Panc1 (cell line): ENCODE measurements around the gene HILPDA. TPM values are rescaled to one million over a fixed set of nuclear protein-coding genes. Genes with fewer than 3 reads are reported as not detected.

Experiments used
- ATAC-seq: fragments of 200-7000 bp; cut with Tn5 transposase; 2 replicates; pipeline ENCODE4 v1.9.1; 2020; ENCODE audit warnings: mild to moderate bottlenecking, moderate library complexity
- BruUV-seq: library from RNA; stranded (reverse); fragments of 400-500 nt; replicated peaks from 2 replicates; lab custom pipeline; 2021; lab: Mats Ljungman, UMichigan
- CTCF ChIA-PET: fragments of 300-600 bp; sonication (Branson Sonifier 250); formaldehyde crosslinking; loops from one replicate; lab custom pipeline; 2022; ENCODE audit warnings: antibody characterized with exemption; lab: Charles Lee
- POLR2A ChIA-PET: fragments of 300-600 bp; sonication (Branson Sonifier 250); formaldehyde crosslinking; loops from one replicate; lab custom pipeline; 2022; ENCODE audit warnings: antibody characterized with exemption; lab: Charles Lee
- DNase-seq: peaks from one replicate; pipeline ENCODE4 v3.0.0-alpha.2; 2010; ENCODE audit warnings: low read depth, low spot score
- H3K27ac ChIP-seq: 2 replicates; pipeline ENCODE4 v1.5.1; 2011; ENCODE audit warnings: mild to moderate bottlenecking, low read length, inconsistent platforms
- H3K27me3 ChIP-seq: fragments of 200-500 bp; sonication (Bioruptor generic); 2 replicates; pipeline ENCODE4 v1.6.0; 2014; ENCODE audit warnings: low read length, inconsistent platforms; ENCODE audit not compliant: control insufficient read depth, insufficient read depth
- H3K36me3 ChIP-seq: fragments of 200-500 bp; sonication (Bioruptor generic); 2 replicates; pipeline ENCODE4 v1.5.1; 2014; ENCODE audit warnings: inconsistent platforms, mild to moderate bottlenecking, low read length, moderate library complexity; ENCODE audit not compliant: control insufficient read depth, insufficient read depth
- H3K4me1 ChIP-seq: 2 replicates; pipeline ENCODE4 v1.5.1; 2011; ENCODE audit warnings: inconsistent platforms, mild to moderate bottlenecking, low read length, moderate library complexity; ENCODE audit not compliant: control insufficient read depth, insufficient read depth
- H3K4me3 ChIP-seq, 2 experiments: 2 replicates each; pipeline ENCODE4 v1.5.1; 2011 to 2012; ENCODE audit warnings: low read depth in 2 of 2, low read length in 2 of 2, mild to moderate bottlenecking in 2 of 2, inconsistent platforms in 1 of 2, moderate library complexity in 1 of 2
- H3K9me3 ChIP-seq: fragments of 200-500 bp; sonication (Bioruptor generic); 2 replicates; pipeline ENCODE4 v1.5.1; 2014; ENCODE audit warnings: low read depth, mild to moderate bottlenecking, inconsistent platforms, low read length, moderate library complexity; ENCODE audit not compliant: control insufficient read depth, insufficient read depth
- POLR2AphosphoS5 ChIP-seq: IDR thresholded peaks from 2 replicates; pipeline ENCODE4 v1.6.1; 2012; ENCODE audit warnings: mild to moderate bottlenecking, low read depth, low read length, moderate library complexity
- SIN3A ChIP-seq: IDR thresholded peaks from 2 replicates; pipeline ENCODE4 v1.6.1; 2012; ENCODE audit warnings: low read depth, mild to moderate bottlenecking, low read length, moderate library complexity, borderline replicate concordance; ENCODE audit not compliant: insufficient read depth
- TCF7L2 ChIP-seq: IDR thresholded peaks from 2 replicates; pipeline ENCODE4 v1.6.1; 2011; ENCODE audit warnings: mild to moderate bottlenecking, low read depth, low read length, inconsistent platforms
- in situ Hi-C: cut with HindIII; loops from 2 replicates; pipeline ENCODE4 v1.10.0; 2016; ENCODE audit warnings: low sequenced_read_pairs, low pct_unique_long_range_greater_than_20kb
- intact Hi-C: fragments of 100-400 bp; cut with micrococcal nuclease; formaldehyde crosslinking; loops from one replicate; pipeline ENCODE4 v1.10.0; 2022; ENCODE audit not compliant: unreplicated experiment
- total RNA-seq: library from RNA; stranded (reverse); gene quantifications from one replicate; pipeline ENCODE4 v1.2.1, GENCODE V29; 2021; ENCODE audit not compliant: unreplicated experiment
- TF ChIP-seq, protein P1 (sequence below), 2 experiments: IDR thresholded peaks; 2 replicates each; pipeline ENCODE4 v1.6.1; 2011 to 2012; ENCODE audit warnings: low read depth in 2 of 2, control low read depth in 1 of 2, low read length in 1 of 2, mild to moderate bottlenecking in 1 of 2, moderate library complexity in 1 of 2; ENCODE audit not compliant: insufficient read depth in 1 of 2
- TF ChIP-seq, protein P2 (sequence below): fragments of 450-650 bp; IDR thresholded peaks from 2 replicates; pipeline ENCODE4 v1.5.1; 2017; ENCODE audit warnings: mild to moderate bottlenecking

HILPDA gene
- total RNA-seq, 1 experiment from 2014 or later = 70.8 TPM

DNA sequence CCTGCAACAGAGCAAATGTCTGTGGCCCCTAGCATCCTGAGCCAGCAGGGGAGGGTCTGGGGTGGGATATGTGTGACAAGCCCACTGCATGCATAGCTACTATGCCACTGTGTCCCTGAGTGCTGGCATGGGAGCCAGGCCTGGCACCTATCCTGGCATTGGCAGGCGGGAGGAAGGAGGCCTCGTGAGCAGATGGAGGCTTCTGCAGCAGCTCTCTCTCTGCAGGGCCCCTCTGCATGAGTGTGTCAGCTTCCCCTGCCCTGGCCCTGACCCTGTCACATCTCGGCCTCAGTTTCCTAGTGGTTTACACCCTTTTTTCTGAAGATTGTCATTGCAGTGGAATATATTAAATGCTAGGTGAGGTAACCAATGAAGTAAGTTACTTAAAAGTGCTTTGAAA lies 32.8 kb upstream of the HILPDA start:
- intact Hi-C loops = no loop called here
- no peaks in the 10 kb centered on the region for H3K9me3 ChIP-seq
- CTCF ChIA-PET = interaction anchor here (0.6 to 1.1 kb wide), 3 partner anchors 14 to 77 kb away, joined by 3 to 5 read pairs (median 5); no protein-coding TSS in a partner anchor
- H3K36me3 ChIP-seq = no peaks in the 10 kb centered on the region
- BruUV-seq = no TSS peak
- H3K27me3 ChIP-seq = no peaks in the 10 kb centered on the region
- DNase-seq = no peak
- ATAC-seq = no peak
- in situ Hi-C loops = no loop called here
- POLR2A ChIA-PET = no interaction called here
- no peak overlapping the region for H3K4me3 ChIP-seq
- H3K4me1 ChIP-seq = peaks cover 6% of the 10 kb centered on the region
- no peak overlapping the region for H3K27ac ChIP-seq
- TF ChIP-seq, protein P1, sequence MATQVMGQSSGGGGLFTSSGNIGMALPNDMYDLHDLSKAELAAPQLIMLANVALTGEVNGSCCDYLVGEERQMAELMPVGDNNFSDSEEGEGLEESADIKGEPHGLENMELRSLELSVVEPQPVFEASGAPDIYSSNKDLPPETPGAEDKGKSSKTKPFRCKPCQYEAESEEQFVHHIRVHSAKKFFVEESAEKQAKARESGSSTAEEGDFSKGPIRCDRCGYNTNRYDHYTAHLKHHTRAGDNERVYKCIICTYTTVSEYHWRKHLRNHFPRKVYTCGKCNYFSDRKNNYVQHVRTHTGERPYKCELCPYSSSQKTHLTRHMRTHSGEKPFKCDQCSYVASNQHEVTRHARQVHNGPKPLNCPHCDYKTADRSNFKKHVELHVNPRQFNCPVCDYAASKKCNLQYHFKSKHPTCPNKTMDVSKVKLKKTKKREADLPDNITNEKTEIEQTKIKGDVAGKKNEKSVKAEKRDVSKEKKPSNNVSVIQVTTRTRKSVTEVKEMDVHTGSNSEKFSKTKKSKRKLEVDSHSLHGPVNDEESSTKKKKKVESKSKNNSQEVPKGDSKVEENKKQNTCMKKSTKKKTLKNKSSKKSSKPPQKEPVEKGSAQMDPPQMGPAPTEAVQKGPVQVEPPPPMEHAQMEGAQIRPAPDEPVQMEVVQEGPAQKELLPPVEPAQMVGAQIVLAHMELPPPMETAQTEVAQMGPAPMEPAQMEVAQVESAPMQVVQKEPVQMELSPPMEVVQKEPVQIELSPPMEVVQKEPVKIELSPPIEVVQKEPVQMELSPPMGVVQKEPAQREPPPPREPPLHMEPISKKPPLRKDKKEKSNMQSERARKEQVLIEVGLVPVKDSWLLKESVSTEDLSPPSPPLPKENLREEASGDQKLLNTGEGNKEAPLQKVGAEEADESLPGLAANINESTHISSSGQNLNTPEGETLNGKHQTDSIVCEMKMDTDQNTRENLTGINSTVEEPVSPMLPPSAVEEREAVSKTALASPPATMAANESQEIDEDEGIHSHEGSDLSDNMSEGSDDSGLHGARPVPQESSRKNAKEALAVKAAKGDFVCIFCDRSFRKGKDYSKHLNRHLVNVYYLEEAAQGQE (IDR thresholded peaks at IDR 0.05; ENCODE audit: insufficient read depth in 1 of 2, low read depth in 2 of 2, low read length in 1 of 2) = no peak
- TF ChIP-seq SIN3A (no peak), POLR2AphosphoS5 (no peak), TCF7L2 (no peak)
- TF ChIP-seq, protein P2, sequence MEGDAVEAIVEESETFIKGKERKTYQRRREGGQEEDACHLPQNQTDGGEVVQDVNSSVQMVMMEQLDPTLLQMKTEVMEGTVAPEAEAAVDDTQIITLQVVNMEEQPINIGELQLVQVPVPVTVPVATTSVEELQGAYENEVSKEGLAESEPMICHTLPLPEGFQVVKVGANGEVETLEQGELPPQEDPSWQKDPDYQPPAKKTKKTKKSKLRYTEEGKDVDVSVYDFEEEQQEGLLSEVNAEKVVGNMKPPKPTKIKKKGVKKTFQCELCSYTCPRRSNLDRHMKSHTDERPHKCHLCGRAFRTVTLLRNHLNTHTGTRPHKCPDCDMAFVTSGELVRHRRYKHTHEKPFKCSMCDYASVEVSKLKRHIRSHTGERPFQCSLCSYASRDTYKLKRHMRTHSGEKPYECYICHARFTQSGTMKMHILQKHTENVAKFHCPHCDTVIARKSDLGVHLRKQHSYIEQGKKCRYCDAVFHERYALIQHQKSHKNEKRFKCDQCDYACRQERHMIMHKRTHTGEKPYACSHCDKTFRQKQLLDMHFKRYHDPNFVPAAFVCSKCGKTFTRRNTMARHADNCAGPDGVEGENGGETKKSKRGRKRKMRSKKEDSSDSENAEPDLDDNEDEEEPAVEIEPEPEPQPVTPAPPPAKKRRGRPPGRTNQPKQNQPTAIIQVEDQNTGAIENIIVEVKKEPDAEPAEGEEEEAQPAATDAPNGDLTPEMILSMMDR = no peak

DNA sequence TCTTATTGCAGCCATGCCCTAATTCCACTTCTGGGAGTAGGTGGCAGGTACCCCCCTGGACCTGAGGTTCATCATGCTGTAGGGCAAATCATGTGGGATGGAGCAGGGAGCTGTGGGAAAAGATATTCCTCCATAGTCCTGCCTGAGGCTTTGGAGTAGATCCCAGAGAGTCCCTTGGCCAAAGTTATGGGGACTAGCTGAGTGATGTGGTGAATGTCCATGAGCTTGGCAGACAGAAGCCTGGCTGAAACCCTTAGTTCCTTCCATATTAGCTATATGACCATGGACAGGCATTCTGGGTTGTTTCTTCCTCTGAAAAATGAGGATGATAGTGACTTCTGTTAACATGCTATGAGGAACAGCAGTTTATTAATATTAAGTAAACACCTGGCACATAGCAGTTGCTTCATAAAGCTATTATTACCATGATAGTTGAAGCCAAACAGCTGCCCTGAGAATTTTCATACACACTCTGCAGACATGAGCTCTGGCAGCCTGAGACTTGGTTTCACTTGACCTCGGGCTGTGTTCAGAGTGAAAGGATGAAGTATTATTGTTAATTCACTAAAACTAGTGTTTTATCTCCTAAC lies 30.9 kb upstream of the HILPDA start:
- no TSS peak for BruUV-seq
- Histone ChIP-seq H3K4me3 (no peak overlapping the region), H3K4me1 (peaks cover 16% of the 10 kb centered on the region), H3K27ac (no peak overlapping the region), H3K27me3 (no peaks in the 10 kb centered on the region), H3K36me3 (no peaks in the 10 kb centered on the region), H3K9me3 (no peaks in the 10 kb centered on the region)
- ATAC-seq (no peak), DNase-seq (no peak)
- ChIA-PET CTCF (interaction anchor here (1.0 to 7.8 kb wide), 7 partner anchors 11 to 77 kb away, joined by 3 to 133 read pairs (median 8); no protein-coding TSS in a partner anchor), POLR2A (no interaction called here)
- intact Hi-C loops = loop anchor here (1.0 kb wide), 1 partner anchor 77 kb away; no protein-coding TSS in a partner anchor
- no peak for TF ChIP-seq SIN3A
- no peak for TF ChIP-seq TCF7L2
- TF ChIP-seq, protein P1 (IDR thresholded peaks at IDR 0.05; ENCODE audit: insufficient read depth in 1 of 2, low read depth in 2 of 2, low read length in 1 of 2) = no peak
- TF ChIP-seq POLR2AphosphoS5 = no peak
- TF ChIP-seq, protein P2 = no peak
- in situ Hi-C loops = no loop called here
